K562 (cell line): ENCODE measurements around the gene SLC2A9. TPM values are rescaled to one million over a fixed set of nuclear protein-coding genes. Genes with fewer than 3 reads are reported as not detected.

ENCODE experiments used
- ATAC-seq: fragments of 200-7000 bp; cut with Tn5 transposase; 3 replicates; pipeline ENCODE4 v1.9.1; 2020; ENCODE audit warnings: moderate library complexity
- BruUV-seq: library from RNA; stranded (reverse); fragments of 400-500 nt; replicated peaks from 2 replicates; lab custom pipeline; 2021; lab: Mats Ljungman, UMichigan
- CTCF ChIA-PET: fragments of 300-600 bp; formaldehyde crosslinking; extraction: SDS; loops from one replicate; lab custom pipeline; 2021; ENCODE audit warnings: low intra/inter-chr PET ratio; lab: Yijun Ruan, JAX
- POLR2A ChIA-PET: fragments of 300-600, 350-650 bp; sonication (Branson Sonifier 250); formaldehyde crosslinking; extraction: SDS; loops from one replicate; lab custom pipeline; 2021; ENCODE audit warnings: antibody characterized with exemption, inconsistent platforms; lab: Yijun Ruan, JAX
- DNase-seq, 4 experiments: peaks; one replicate each; pipeline versions ENCODE4 v3.0.0 to v3.0.0-alpha.2; 2011 to 2018; ENCODE audit warnings: low spot score in 3 of 4, mixed read lengths in 3 of 4; ENCODE audit errors: extremely low read depth in 1 of 4
- FAIRE-seq: peaks from 2 replicates; lab custom pipeline; 2011; peaks lifted over from hg19 to GRCh38; lab: Jason Lieb, UNC
- H2AFZ ChIP-seq: 2 replicates; pipeline ENCODE4 v1.6.0; 2011; ENCODE audit warnings: low read depth, low read length, control low read depth, inconsistent platforms
- H3K27ac ChIP-seq: fragments of 200-600 bp; 3 replicates; pipeline ENCODE4 v1.8.0; 2011; ENCODE audit warnings: low read depth, mild to moderate bottlenecking, control low read depth, inconsistent platforms, low read length, moderate library complexity, mixed read lengths; ENCODE audit errors: extremely low read depth
- H3K27me3 ChIP-seq, 2 experiments: fragments of 300-600 bp in 1 of 2; 2 replicates in 1 of 2; 3 replicates in 1 of 2; pipeline versions ENCODE4 v1.6.0 to v1.8.0; 2011; ENCODE audit warnings: inconsistent platforms in 2 of 2, low read length in 2 of 2, mild to moderate bottlenecking in 1 of 2, mixed read lengths in 1 of 2, moderate library complexity in 1 of 2; ENCODE audit not compliant: control insufficient read depth in 2 of 2, insufficient read depth in 2 of 2
- H3K36me3 ChIP-seq: fragments of 300-600 bp; 3 replicates; pipeline ENCODE4 v1.8.0; 2011; ENCODE audit warnings: mild to moderate bottlenecking, low read length, inconsistent platforms; ENCODE audit not compliant: control insufficient read depth, insufficient read depth
- H3K4me1 ChIP-seq, 2 experiments: fragments of 200-600 bp in 1 of 2; replicated peaks in 1 of 2; 2 replicates in 1 of 2; 3 replicates in 1 of 2; pipeline versions ENCODE4 v1.5.1 to v1.8.0; 2011; ENCODE audit warnings: inconsistent platforms in 2 of 2, low read length in 2 of 2, mild to moderate bottlenecking in 1 of 2, mixed read lengths in 1 of 2, moderate library complexity in 1 of 2; ENCODE audit not compliant: control insufficient read depth in 2 of 2, insufficient read depth in 2 of 2
- H3K4me2 ChIP-seq: 2 replicates; pipeline ENCODE4 v1.6.1; 2011; ENCODE audit warnings: low read length, control low read depth, inconsistent platforms, mixed read lengths; ENCODE audit not compliant: insufficient read depth
- H3K4me3 ChIP-seq: fragments of 200-600 bp; sonication (generic), shearing (Covaris generic); 2 replicates; pipeline ENCODE4 v1.5.1; 2016; ENCODE audit warnings: control low read depth, inconsistent platforms
- H3K79me2 ChIP-seq: fragments of 200-600 bp; 3 replicates; pipeline ENCODE4 v1.8.0; 2011; ENCODE audit warnings: low read length, inconsistent platforms; ENCODE audit not compliant: control insufficient read depth, insufficient read depth
- H3K9ac ChIP-seq, 2 experiments: 2 replicates each; pipeline versions ENCODE4 v1.6.0 to v1.6.1; 2011; ENCODE audit warnings: low read depth in 2 of 2, low read length in 2 of 2, control low read depth in 1 of 2, inconsistent platforms in 1 of 2, mild to moderate bottlenecking in 1 of 2, mixed read lengths in 1 of 2; ENCODE audit not compliant: insufficient read depth in 1 of 2
- H3K9me1 ChIP-seq: one replicate; pipeline ENCODE4 v1.6.0; 2011; ENCODE audit warnings: inconsistent platforms, mild to moderate bottlenecking, low read length, moderate library complexity; ENCODE audit not compliant: control insufficient read depth, insufficient read depth
- H3K9me3 ChIP-seq: replicated peaks from 2 replicates; pipeline ENCODE4 v1.5.1; 2011; ENCODE audit warnings: low read depth, low read length, inconsistent platforms; ENCODE audit not compliant: control insufficient read depth, insufficient read depth
- H4K20me1 ChIP-seq: replicated peaks from 2 replicates; pipeline ENCODE4 v1.6.1; 2011; ENCODE audit warnings: low read length, inconsistent platforms, mixed read lengths; ENCODE audit not compliant: control insufficient read depth, insufficient read depth
- BRF1 ChIP-seq: IDR thresholded peaks from 3 replicates; pipeline ENCODE4 v1.6.1; 2011; ENCODE audit warnings: borderline replicate concordance, mild to moderate bottlenecking; ENCODE audit not compliant: insufficient read length; ENCODE audit errors: extremely low read depth
- ELF4 ChIP-seq: fragments of 450-650 bp; formaldehyde crosslinking; IDR thresholded peaks from 2 replicates; pipeline ENCODE4 v1.4.0; 2022; ENCODE audit warnings: missing genetic modification characterization
- EP300 ChIP-seq: IDR thresholded peaks from 2 replicates; pipeline ENCODE4 v1.6.1; 2012; ENCODE audit warnings: low read length, improper control_type of control experiment
- FOXA1 ChIP-seq: fragments of 450-650 bp; IDR thresholded peaks from 2 replicates; pipeline ENCODE4 v1.6.1; 2016; ENCODE audit warnings: mild to moderate bottlenecking, borderline replicate concordance
- FOXM1 ChIP-seq, 2 experiments: fragments of 450-650 bp in 1 of 2; sonication (generic) in 1 of 2; formaldehyde crosslinking in 1 of 2; IDR thresholded peaks; 2 replicates each; pipeline versions ENCODE4 v1.6.1 to v1.9.0; 2017 to 2022; ENCODE audit warnings: low read depth in 2 of 2, mild to moderate bottlenecking in 2 of 2, missing genetic modification reagents in 1 of 2, moderate library complexity in 1 of 2
- HDGF ChIP-seq: fragments of 450-650 bp; IDR thresholded peaks from 2 replicates; pipeline ENCODE4 v1.6.1; 2016
- ILF3 ChIP-seq: fragments of 450-650 bp; IDR thresholded peaks from 2 replicates; pipeline ENCODE4 v1.6.1; 2018; ENCODE audit warnings: antibody characterized with exemption, mild to moderate bottlenecking, moderate library complexity, borderline replicate concordance
- LCOR ChIP-seq: sonication (generic); formaldehyde crosslinking; IDR thresholded peaks from 2 replicates; pipeline ENCODE4 v1.8.0; 2022; ENCODE audit warnings: mild to moderate bottlenecking, missing genetic modification reagents
- MBD1 ChIP-seq: fragments of 250-450 bp; sonication (Bioruptor Pico); IDR thresholded peaks from 2 replicates; pipeline ENCODE4 v1.8.0; 2022; ENCODE audit warnings: inconsistent platforms
- MEIS2 ChIP-seq: fragments of 450-650 bp; IDR thresholded peaks from 2 replicates; pipeline ENCODE4 v1.6.1; 2014; ENCODE audit warnings: mild to moderate bottlenecking; ENCODE audit not compliant: partially characterized antibody
- NCOA6 ChIP-seq: fragments of 450-650 bp; IDR thresholded peaks from 2 replicates; pipeline ENCODE4 v1.6.1; 2017; ENCODE audit warnings: mild to moderate bottlenecking
- POLR2B ChIP-seq: fragments of 450-650 bp; IDR thresholded peaks from 2 replicates; pipeline ENCODE4 v1.6.1; 2018; ENCODE audit warnings: low read depth; ENCODE audit not compliant: partially characterized antibody
- PTBP1 ChIP-seq: fragments of 200-400 bp; formaldehyde crosslinking; IDR thresholded peaks from 2 replicates; pipeline ENCODE4 v1.6.1; 2017; ENCODE audit warnings: low read depth, low read length
- RBM15 ChIP-seq: fragments of 200-400 bp; formaldehyde crosslinking; IDR thresholded peaks from 2 replicates; pipeline ENCODE4 v1.6.1; 2018; ENCODE audit warnings: mild to moderate bottlenecking, low read length, moderate library complexity; ENCODE audit not compliant: insufficient read depth
- SRSF3 ChIP-seq: fragments of 200-400 bp; formaldehyde crosslinking; IDR thresholded peaks from 2 replicates; pipeline ENCODE4 v1.6.1; 2016; ENCODE audit warnings: mild to moderate bottlenecking, low read length, moderate library complexity; ENCODE audit not compliant: insufficient read depth
- TAF7 ChIP-seq: fragments of 450-650 bp; IDR thresholded peaks from 2 replicates; pipeline ENCODE4 v1.6.1; 2016; ENCODE audit warnings: missing genetic modification characterization, missing compliant biosample characterization
- WGBS: fragments of 100-300 bp; shearing (Covaris generic); methylation state at CpG from one replicate; pipeline ENCODE4 v1.1.6; 2016; ENCODE audit warnings: low coverage, mixed read lengths; ENCODE audit not compliant: insufficient coverage; ENCODE audit errors: missing lambda C conversion rate; 5-methylcytosine and 5-hydroxymethylcytosine counted together
- in situ Hi-C: fragments of 300-500 bp; cut with MboI; formaldehyde crosslinking; loops from 4 replicates; pipeline ENCODE4 v1.15.0; 2018; ENCODE audit warnings: inconsistent platforms, mixed read lengths
- intact Hi-C: fragments of 100-400 bp; cut with micrococcal nuclease; formaldehyde crosslinking; loops from 2 replicates; pipeline ENCODE4 v1.14.2; 2022
- polyA plus RNA-seq, 8 experiments: library from polyadenylated mRNA; depleted of rRNA in 4 of 8; stranded (reverse) in 5 of 8; unstranded in 3 of 8; fragments of >200 nt; fragmentation: Nextera tagmentation in 2 of 8; fragmentation: Illumina TruSeq in 1 of 8; extraction: Ambion mirVana in 2 of 8; extraction: Trizol in 1 of 8; gene quantifications; 2 replicates each; pipeline versions ENCODE4 v1.2.1 to v1.2.3, GENCODE V29; 2011 to 2014; ENCODE audit warnings: inconsistent platforms in 1 of 8, missing spikeins in 1 of 8
- total RNA-seq, 7 experiments: library from RNA; depleted of rRNA in 6 of 7; stranded (reverse); fragments of >200 nt in 6 of 7; fragmentation: Illumina TruSeq in 2 of 7; extraction: Trizol in 2 of 7; gene quantifications; 2 replicates each; pipeline versions ENCODE4 v1.2.1 to v1.2.3, GENCODE V29; 2011 to 2021; ENCODE audit warnings: low replicate concordance in 1 of 7
- TF ChIP-seq, protein P1 (sequence below): fragments of 450-650 bp; formaldehyde crosslinking; IDR thresholded peaks from 2 replicates; pipeline ENCODE4 v1.4.0; 2020; ENCODE audit warnings: mild to moderate bottlenecking, moderate library complexity
- TF ChIP-seq, protein P2 (sequence below): sonication (generic); formaldehyde crosslinking; IDR thresholded peaks from 2 replicates; pipeline ENCODE4 v1.8.1; 2022; ENCODE audit warnings: missing genetic modification reagents

SLC2A9 gene
- total and polyA plus RNA-seq, 9 of the 15 experiments (the other 6 are each of a cell fraction or from before 2014, with no cell fraction given) = 0.15 to 1.9 (median 0.76) TPM

DNA sequence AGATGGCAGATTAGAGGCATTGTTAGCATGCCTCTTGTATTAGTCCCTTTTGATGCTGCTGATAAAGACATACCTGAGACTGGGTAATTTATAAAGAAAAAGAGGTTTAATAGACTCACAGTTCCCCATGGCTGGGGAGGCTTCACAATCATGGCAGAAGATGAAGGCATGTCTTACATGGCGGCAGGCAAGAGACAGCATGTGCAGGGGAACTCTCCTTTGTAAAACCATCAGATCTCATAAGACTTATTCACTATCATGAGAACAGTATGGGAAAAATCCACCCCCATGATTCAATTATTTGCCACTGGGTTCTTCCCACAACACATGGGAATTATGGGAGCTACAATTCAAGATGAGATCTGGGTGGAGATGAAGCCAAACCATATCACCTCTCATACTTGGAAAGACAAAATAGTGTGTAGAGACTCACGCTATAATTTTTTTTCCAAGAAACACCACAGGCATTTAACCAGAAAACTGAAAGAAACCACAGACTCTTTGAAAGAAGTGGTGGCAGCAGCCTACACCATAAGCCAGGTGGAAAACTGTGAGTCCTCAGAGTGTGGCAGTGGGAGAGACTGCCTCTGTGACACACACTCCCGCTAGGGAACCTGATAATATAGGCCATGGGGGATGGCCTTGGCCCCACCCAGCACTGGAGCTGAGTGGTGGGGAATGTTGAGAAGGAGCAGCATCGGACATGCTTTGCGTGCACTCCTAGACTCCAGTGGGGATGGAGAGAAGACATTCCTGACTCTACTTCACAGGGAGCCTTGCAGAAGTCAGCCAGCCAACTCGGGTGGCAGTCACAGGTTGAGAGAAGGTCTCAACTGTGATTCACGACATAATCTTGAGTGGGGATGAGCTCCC lies 51.5 kb downstream of the SLC2A9 start:
- Histone ChIP-seq H4K20me1 (no peaks in the 10 kb centered on the region), H3K27me3 (0 out of 5 replicates have a peak, but pooled peaks cover 0 to 4% of the 10 kb centered on the region in 2 experiments), H2AFZ (no peak overlapping the region), H3K9ac (no peak overlapping the region), H3K9me1 (no peaks in the 10 kb centered on the region), H3K4me2 (no peak overlapping the region), H3K4me1 (no peaks in the 10 kb centered on the region; a peak in 1 of 5 replicates), H3K4me3 (no peak overlapping the region), H3K27ac (no peak overlapping the region), H3K9me3 (no peaks in the 10 kb centered on the region), H3K36me3 (no peaks in the 10 kb centered on the region), H3K79me2 (no peaks in the 10 kb centered on the region)
- CTCF ChIA-PET = no interaction called here
- TF ChIP-seq PTBP1 (no peak), RBM15 (no peak), NCOA6 (no peak), MBD1 (no peak), ELF4 (no peak), LCOR (CRISPR knock-in tag) (no peak), POLR2B (no peak), FOXM1 (IDR thresholded peaks at IDR 0.05; ENCODE audit: low read depth) (no peak), FOXM1 (CRISPR knock-in tag; IDR thresholded peaks at IDR 0.05; ENCODE audit: low read depth) (no peak), TAF7 (tag) (no peak), FOXA1 (no peak), HDGF (no peak), BRF1 (no peak), EP300 (no peak), ILF3 (no peak), MEIS2 (no peak), SRSF3 (no peak)
- TF ChIP-seq, protein P1, sequence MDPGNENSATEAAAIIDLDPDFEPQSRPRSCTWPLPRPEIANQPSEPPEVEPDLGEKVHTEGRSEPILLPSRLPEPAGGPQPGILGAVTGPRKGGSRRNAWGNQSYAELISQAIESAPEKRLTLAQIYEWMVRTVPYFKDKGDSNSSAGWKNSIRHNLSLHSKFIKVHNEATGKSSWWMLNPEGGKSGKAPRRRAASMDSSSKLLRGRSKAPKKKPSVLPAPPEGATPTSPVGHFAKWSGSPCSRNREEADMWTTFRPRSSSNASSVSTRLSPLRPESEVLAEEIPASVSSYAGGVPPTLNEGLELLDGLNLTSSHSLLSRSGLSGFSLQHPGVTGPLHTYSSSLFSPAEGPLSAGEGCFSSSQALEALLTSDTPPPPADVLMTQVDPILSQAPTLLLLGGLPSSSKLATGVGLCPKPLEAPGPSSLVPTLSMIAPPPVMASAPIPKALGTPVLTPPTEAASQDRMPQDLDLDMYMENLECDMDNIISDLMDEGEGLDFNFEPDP (CRISPR knock-in tag) = no peak
- TF ChIP-seq, protein P2, sequence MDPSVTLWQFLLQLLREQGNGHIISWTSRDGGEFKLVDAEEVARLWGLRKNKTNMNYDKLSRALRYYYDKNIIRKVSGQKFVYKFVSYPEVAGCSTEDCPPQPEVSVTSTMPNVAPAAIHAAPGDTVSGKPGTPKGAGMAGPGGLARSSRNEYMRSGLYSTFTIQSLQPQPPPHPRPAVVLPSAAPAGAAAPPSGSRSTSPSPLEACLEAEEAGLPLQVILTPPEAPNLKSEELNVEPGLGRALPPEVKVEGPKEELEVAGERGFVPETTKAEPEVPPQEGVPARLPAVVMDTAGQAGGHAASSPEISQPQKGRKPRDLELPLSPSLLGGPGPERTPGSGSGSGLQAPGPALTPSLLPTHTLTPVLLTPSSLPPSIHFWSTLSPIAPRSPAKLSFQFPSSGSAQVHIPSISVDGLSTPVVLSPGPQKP = no peak
- intact Hi-C loops (no loop called here), in situ Hi-C loops (no loop called here)
- FAIRE-seq (no peak), DNase-seq (no peak), ATAC-seq (no peak)
- WGBS = 1% methylated on average over 7 of the region's 7 CpGs
- POLR2A ChIA-PET = no interaction called here
- no TSS peak for BruUV-seq
